HG03045 (cell line): ENCODE data around the gene DEFB126.
"Not testable (repeated sequence)": the region's sequence is repeated elsewhere in the genome, so short reads cannot be mapped to it uniquely, and the experiment has no call there.

Experiments
- ATAC-seq: cut with Tn5 transposase; IDR thresholded peaks from one replicate; pipeline ENCODE4 v1.9.1; 2021; ENCODE audit warnings: mild to moderate bottlenecking, moderate library complexity; ENCODE audit not compliant: unreplicated experiment

Gene DEFB126

GRCh38 chr20:142290-142689, at the start of gene DEFB126:
Gene DEFB126 (plus strand): TSS chr20:142590. CDS start chr20:142629, 39 bp downstream.
- ATAC-seq, result no peak

DNA sequence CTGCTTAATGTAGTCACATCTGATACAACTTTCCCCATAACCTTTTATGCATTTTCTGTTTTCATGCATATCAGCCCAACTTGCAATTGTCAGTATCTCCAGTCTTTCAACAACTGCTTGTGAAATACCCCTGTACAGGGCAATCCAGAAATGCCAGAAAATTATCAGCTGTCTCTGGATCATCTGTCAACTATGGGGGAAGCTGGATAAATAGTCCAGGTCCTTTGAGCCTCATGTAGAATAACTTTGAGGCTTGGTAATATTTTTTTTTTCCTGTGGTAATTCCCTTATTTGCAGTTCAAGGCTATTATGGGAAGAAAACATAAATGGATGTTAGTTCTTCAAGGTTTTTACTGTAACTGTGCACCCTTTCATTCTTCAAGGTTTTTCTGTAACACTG, 48.7 kb upstream of the DEFB126 start:
- ATAC-seq, result no peak

GRCh38 chr20:95215-95614, 47.2 kb upstream of the DEFB126 start:
- ATAC-seq, result no peak

GRCh38 chr20:97691-98090, 44.7 kb upstream of the DEFB126 start:
- ATAC-seq, result not testable (repeated sequence)

DNA sequence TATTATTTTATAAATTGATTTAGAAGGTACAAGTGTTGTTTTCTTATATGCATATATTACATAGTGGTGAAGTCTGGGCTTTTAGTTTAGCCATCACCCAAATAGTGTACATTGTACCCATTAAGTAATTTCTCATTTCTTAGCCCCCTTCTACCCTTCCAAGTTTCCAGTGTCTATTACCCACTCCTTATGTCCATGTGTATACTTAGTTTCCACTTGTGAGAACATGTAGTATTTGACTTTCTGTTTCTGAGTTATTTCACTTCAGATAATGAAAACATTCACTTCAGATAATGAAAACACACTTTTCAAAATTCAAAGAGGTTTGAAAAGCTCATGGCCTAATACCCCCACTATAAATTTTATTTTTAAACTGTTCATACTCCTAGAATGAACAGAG, 40.4 kb upstream of the DEFB126 start:
- no peak for ATAC-seq

DNA sequence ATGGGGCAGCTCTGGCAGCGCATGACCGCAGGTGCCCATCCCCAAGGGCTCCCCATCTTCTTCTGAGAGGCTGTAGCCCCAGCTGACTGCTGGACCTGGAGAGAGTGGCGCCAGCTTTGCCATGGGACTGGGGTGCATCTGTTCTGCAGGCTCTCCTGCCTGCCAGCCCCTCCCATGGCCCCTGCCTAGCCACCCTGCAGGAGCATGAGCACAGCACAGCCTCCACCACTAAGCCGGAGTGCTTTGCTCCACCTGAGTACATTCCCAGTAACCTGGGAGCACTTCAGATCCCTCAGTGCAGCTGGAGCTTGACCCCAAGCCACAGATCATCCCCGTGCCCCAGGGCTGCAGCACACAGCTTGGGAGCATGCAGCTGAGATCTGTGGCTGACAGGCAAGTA, 38.9 kb upstream of the DEFB126 start:
- ATAC-seq, result no peak

GRCh38 chr20:112396-112795, 30.0 kb upstream of the DEFB126 start:
- no peak for ATAC-seq

DNA sequence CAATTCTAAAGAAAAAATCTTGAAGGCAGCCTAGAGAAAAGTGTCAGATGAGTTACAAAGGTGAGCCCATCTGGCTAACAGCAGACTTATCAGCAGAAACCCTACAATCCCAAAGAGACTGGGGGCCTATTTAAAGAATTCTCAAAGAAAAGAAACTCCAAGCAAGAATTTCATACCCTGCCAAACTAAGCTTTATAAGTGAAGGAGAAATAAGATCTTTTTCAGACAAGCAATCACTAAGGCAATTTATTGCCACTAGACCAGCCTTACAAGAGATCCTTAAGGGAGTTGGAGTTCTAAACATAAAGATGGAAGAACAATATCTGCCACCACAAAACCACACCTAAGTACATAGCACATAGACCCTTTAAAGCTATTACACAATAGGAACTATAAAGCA, 24.9 kb upstream of the DEFB126 start:
- ATAC-seq, result no peak

DNA sequence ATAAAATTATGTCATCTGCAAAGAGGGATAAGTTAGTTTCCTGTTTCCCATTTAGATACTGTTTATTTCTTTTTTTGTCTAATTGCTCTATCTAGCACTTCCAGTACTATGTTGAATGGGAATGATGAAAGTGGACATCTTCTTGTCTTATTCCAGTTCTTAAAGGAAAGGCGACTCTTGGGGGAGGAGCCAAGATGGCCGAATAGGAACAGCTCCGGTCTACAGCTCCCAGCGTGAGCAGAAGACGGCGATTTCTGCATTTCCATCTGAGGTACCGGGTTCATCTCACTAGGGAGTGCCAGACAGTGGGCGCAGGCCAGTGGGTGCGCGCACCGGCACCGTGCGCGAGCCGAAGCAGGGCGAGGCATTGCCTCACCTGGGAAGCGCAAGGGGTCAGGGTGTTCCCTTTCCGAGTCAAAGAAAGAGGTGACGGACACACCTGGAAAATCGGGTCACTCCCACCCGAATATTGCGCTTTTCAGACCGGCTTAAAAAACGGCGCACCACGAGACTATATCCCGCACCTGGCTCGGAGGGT, 12.5 kb upstream of the DEFB126 start:
- ATAC-seq, result not testable (repeated sequence)

DNA sequence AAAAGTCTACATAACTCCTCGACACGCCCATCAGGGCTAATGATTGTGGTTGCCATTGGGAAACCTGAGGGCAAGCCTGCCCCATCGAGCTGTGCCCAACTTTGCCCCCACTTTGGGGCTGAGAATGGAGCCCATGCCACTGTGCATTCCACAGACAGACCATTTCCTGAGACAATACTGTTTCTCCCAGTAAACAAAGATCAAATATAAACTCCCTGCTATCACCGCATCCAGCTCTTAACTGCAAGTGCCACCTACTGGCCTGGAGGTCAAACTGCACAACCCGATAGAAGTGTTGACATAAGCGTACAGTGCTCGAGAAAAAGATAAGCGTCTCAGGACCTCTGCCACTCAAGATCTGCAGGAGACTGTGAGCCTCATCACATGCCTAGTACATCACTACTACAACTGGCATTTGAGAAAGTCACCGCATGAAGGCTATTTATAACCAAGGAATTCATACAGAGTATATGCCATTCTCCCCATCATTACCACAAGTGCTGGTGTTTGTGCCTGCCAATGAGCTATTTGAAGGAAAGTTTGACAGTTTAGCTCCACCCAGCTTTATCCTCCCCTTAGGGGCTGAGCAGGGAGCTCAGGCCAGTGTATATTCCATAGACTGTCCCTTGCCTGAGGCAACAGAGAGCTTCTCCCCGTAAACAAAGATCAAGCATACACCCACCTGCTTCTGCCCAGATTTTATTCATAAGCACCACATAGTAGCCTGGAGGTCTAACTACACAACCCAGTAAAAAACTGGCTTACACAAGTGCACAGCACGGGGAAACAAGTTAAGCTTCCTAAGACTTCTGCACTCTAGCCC, 4.5 kb upstream of the DEFB126 start:
- no peak for ATAC-seq

DNA sequence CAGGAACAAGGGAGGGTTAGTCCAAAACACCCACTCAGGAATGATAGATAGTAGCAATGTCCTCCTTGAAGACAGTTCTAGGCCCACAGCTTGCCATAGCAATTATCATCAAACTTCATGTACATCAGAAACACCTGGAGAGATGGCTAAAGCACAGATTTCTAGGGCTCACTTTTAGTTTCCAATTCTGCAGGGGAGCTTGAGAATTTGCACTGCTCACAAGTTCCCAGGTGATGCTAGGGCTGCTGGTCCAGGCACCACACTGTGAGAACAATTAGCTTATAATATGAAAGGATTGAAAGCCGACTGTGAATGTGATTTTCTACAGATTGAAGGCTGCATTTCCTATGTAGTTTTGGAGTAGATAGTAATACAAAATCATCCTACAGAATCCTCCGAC, 3.5 kb downstream of the DEFB126 start:
- no peak for ATAC-seq

DNA sequence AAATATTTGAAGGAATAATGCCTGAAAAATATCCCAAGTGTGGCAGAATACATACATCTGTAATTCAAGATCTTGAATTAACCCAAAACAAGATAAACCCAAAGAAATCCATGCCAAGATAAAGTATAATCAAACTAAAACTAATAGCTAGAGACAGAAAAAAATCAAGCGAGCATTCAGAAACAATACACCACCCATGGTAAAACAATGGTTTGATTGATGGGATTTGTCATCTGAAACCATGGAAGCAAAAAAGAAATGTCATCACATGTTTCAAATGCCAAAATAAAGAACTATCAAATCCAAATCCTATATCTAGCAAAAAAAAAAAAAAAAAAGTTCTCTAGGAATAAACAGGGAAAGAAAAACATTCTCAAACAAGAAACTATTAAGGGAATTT, 9.7 kb downstream of the DEFB126 start:
- no peak for ATAC-seq

- ATAC-seq, result no peak
Measured at GRCh38 chr20:157154-157553, 14.8 kb downstream of the DEFB126 start, which contains the start of gene DEFB127. Gene DEFB127 (plus strand): TSS chr20:157454. CDS start chr20:157545, 91 bp downstream.

- ATAC-seq, result no peak
Measured at GRCh38 chr20:164618-165017, 22.2 kb downstream of the DEFB126 start.

- no peak for ATAC-seq
Measured at GRCh38 chr20:168876-169275, 26.5 kb downstream of the DEFB126 start.

DNA sequence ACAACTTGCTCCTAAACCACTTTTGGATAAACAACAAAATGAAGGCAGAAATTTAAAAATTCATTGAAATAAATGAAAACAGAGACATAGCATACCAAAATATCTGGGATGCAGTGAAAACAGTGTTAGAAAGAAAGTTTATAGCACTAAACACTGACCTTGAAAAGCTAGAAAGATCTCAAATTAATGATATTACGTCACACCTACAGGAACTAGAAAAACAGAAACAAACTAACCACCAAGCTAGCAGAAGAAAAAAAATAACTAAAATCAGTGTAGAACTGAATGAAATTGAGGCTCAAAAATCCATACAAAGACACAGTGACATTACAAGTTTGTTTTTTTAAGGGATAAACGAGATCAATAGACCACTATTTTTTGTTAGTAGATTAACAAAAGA, 41.9 kb downstream of the DEFB126 start:
- no peak for ATAC-seq

GRCh38 chr20:187733-188132, 45.3 kb downstream of the DEFB126 start:
- no peak for ATAC-seq

- no peak for ATAC-seq
Measured at GRCh38 chr20:189611-190010, 47.2 kb downstream of the DEFB126 start, which contains the start of gene DEFB128. Gene DEFB128 (minus strand): TSS chr20:189711. CDS start chr20:189623, 88 bp downstream.
